Loucy (cell line): Measurements from ENCODE around the gene PHTF2.

Experiments used
- EZH2phosphoT487 ChIP-seq: fragments of 200-600 bp; IDR thresholded peaks from 2 replicates; pipeline ENCODE4 v1.6.1; 2018; ENCODE audit warnings: antibody characterized with exemption, mild to moderate bottlenecking, moderate library complexity, borderline replicate concordance
- TF ChIP-seq, protein P1 (sequence below): fragments of 200-600 bp; sonication (generic); conservative IDR thresholded peaks from 2 replicates; pipeline ENCODE4 v1.5.1; 2014; ENCODE audit warnings: mild to moderate bottlenecking, antibody characterized with exemption, low read length

- TF ChIP-seq, protein P1, sequence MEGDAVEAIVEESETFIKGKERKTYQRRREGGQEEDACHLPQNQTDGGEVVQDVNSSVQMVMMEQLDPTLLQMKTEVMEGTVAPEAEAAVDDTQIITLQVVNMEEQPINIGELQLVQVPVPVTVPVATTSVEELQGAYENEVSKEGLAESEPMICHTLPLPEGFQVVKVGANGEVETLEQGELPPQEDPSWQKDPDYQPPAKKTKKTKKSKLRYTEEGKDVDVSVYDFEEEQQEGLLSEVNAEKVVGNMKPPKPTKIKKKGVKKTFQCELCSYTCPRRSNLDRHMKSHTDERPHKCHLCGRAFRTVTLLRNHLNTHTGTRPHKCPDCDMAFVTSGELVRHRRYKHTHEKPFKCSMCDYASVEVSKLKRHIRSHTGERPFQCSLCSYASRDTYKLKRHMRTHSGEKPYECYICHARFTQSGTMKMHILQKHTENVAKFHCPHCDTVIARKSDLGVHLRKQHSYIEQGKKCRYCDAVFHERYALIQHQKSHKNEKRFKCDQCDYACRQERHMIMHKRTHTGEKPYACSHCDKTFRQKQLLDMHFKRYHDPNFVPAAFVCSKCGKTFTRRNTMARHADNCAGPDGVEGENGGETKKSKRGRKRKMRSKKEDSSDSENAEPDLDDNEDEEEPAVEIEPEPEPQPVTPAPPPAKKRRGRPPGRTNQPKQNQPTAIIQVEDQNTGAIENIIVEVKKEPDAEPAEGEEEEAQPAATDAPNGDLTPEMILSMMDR = no peak
- no peak for TF ChIP-seq EZH2phosphoT487
Observed at GRCh38 chr7:77918676-77919075, 120.1 kb downstream of the PHTF2 start.
